GM12872 (cell line): ENCODE results near the gene PLIN5.
A peak's percentile ranks its signal among the peaks of the same experiment; 100 is the strongest.

Experiments used
- CTCF ChIP-seq: IDR thresholded peaks from 3 replicates; pipeline ENCODE4 v1.5.1; 2011; ENCODE audit warnings: low read depth, mild to moderate bottlenecking, low read length, moderate library complexity; ENCODE audit not compliant: insufficient read depth

The PLIN5 gene

DNA sequence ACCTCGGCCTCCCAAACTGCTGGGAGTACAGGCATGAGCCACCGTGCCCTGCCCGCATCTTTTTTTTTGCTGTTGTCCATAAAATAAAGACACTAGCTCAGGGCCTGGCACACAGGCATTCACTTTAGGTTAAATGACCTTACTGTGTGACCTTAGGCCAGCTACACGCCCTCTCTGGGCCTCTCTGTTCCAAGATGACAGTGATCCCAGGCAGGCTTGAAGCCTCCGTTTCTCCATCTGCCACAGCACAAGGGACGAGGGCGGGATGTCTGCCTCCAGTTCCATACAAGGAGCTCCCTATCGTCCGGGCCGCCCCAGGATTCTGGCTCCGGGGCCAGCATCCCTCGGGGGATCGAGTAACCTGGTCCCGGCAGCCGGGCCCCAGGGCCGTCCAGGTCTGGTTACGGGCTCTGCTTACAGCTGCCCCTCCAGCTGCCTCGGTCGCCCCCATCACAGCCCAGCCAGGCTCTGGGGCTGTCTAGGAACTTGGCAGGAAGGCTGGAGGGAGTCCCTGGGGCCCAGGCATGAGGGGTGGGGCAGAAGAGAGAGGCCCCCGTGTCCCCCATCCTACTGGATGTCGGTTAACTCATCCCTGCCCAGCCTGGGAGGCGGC lies 36.4 kb upstream of the PLIN5 start:
- no peak for TF ChIP-seq CTCF

- TF ChIP-seq CTCF, result no peak
Observed at GRCh38 chr19:4570916-4571304, 35.9 kb upstream of the PLIN5 start.

DNA sequence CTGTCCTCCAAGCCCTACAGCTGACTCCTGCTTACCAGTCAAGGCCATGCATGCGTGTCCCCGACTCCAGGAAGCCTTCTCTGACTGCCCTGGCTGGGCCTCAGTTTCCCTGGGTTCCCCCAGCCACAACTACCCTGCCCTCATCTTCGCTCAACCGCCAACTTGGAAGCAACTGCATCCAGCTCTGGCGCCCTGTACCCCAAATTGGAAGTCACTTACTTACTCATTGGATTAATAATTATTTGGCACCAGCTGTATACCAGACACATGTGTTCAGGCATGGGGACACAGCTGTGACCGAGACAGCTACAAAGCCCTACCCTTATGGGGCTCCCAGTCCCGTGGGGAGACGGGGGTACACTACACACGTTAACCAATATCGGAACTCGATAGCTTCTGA lies 35.4 kb upstream of the PLIN5 start:
- TF ChIP-seq CTCF, result no peak

DNA sequence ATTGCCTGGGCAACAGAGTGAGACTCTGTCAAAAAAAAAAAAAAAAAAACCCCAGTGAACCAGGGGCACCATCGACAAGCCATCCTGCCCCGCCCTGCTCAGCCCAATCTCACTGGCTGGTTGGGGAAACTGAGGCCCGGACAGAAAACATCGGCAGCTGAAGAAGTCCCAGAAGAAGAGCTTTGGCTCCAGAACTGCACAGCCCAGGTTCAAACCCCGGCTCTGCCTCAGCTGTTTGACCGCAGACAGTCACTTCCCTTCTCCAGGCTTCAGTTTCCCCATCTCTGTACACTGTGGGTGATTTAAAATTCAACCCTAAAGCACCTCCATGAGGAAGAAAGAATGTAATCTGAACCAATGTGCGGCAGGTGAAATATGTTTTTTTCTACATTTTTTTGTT lies 33.9 kb upstream of the PLIN5 start:
- no peak for TF ChIP-seq CTCF

GRCh38 chr19:4567584-4568071 lies 32.6 kb upstream of the PLIN5 start:
- peak; percentile 96 for TF ChIP-seq CTCF

- TF ChIP-seq CTCF, result no peak
Observed at GRCh38 chr19:4566402-4567051, 31.5 kb upstream of the PLIN5 start.

DNA sequence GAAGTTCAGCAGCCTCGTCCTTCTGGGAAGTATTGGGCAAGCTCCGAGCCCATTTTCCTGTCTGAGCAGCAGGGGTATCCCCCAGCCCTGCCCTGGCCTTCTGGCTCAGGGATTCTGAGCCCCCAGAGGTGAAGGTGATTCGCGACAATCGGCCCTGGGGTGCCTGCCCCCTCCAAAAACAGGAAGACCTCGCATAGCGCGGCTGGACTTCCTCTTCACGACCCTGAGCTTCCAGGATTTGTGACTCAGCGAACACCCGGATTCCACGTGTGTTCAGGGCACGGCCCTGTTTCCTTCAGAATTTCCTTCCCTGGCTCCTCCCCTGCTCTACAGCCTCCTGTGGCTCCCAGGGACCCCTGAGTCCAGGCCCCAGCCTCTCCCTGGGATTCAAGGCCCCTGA lies 24.5 kb upstream of the PLIN5 start, which contains the start of gene SEMA6B:
SEMA6B (minus strand) TSS at position 116 of the 400 bp plus-strand sequence. CDS start 1,227 bp downstream, outside the sequence.
- TF ChIP-seq CTCF, result no peak
